Activated CD8-positive, alpha-beta T cell treated with anti-CD3 and anti-CD28 coated beads for 36 hours (primary cell): ENCODE data around the gene PDCD5. TPM values are rescaled to one million over a fixed set of nuclear protein-coding genes. Genes with fewer than 3 reads are reported as not detected.

Experiments used
- ATAC-seq: fragments of 200-7000 bp; cut with Tn5 transposase; one replicate; pipeline ENCODE4 v1.10.0; 2021; ENCODE audit warnings: mild to moderate bottlenecking, moderate library complexity
- CTCF ChIA-PET: fragments of 350-600 bp; sonication (Branson Sonifier 250); formaldehyde crosslinking; loops from one replicate; lab custom pipeline; 2021; ENCODE audit warnings: antibody characterized with exemption; lab: Charles Lee
- POLR2A ChIA-PET: fragments of 350-600 bp; sonication (Branson Sonifier 250); formaldehyde crosslinking; loops from one replicate; lab custom pipeline; 2021; ENCODE audit warnings: antibody characterized with exemption; lab: Charles Lee
- DNase-seq: peaks from one replicate; pipeline ENCODE4 v3.0.0-alpha.2; 2020
- H3K27ac Mint-ChIP-seq: one replicate; pipeline ENCODE4 v1.8.0; 2021; ENCODE audit warnings: mild to moderate bottlenecking, mixed read lengths
- H3K27me3 Mint-ChIP-seq: one replicate; pipeline ENCODE4 v1.8.0; 2021; ENCODE audit warnings: mixed read lengths
- H3K36me3 Mint-ChIP-seq: one replicate; pipeline ENCODE4 v1.8.0; 2021; ENCODE audit warnings: low read depth, mixed read lengths
- H3K4me1 Mint-ChIP-seq: one replicate; pipeline ENCODE4 v1.8.0; 2021; ENCODE audit warnings: low read depth, mixed read lengths
- H3K4me3 Mint-ChIP-seq: one replicate; pipeline ENCODE4 v1.8.0; 2021; ENCODE audit warnings: mild to moderate bottlenecking, moderate library complexity, mixed read lengths
- H3K9me3 Mint-ChIP-seq: one replicate; pipeline ENCODE4 v1.8.0; 2021; ENCODE audit warnings: mixed read lengths
- CTCF ChIP-seq: fragments of 200-600 bp; IDR thresholded peaks from one replicate; pipeline ENCODE4 v1.8.0; 2022; ENCODE audit warnings: antibody characterized with exemption, mild to moderate bottlenecking
- intact Hi-C: fragments of 100-400 bp; cut with micrococcal nuclease; formaldehyde crosslinking; loops from one replicate; pipeline ENCODE4 v1.10.0; 2022
- total RNA-seq, 2 experiments: library from RNA; stranded (reverse); gene quantifications; one replicate each; pipeline ENCODE4 v1.2.3, GENCODE V29; 2021

PDCD5 gene
- total RNA-seq, 2 experiments from 2014 or later: 221 to 222 TPM

- Mint-ChIP-seq H3K36me3 (peaks cover 7% of the 10 kb centered on the region), H3K9me3 (no peaks in the 10 kb centered on the region), H3K27ac (no peak overlapping the region), H3K4me1 (no peaks in the 10 kb centered on the region), H3K27me3 (no peaks in the 10 kb centered on the region), H3K4me3 (no peak overlapping the region)
- ChIA-PET CTCF (no interaction called here), POLR2A (no interaction called here)
- DNase-seq (no peak), ATAC-seq (no peak)
- TF ChIP-seq CTCF: no peak
- intact Hi-C loops: no loop called here
Observed at GRCh38 chr19:32627714-32628270, 46.8 kb downstream of the PDCD5 start.

GRCh38 chr19:32630338-32630737, 49.3 kb downstream of the PDCD5 start:
- H3K4me3 Mint-ChIP-seq: no peak overlapping the region
- no peak for TF ChIP-seq CTCF
- H3K9me3 Mint-ChIP-seq: no peaks in the 10 kb centered on the region
- ATAC-seq (no peak), DNase-seq (no peak)
- POLR2A ChIA-PET: no interaction called here
- intact Hi-C loops: no loop called here
- no peaks in the 10 kb centered on the region for H3K27me3 Mint-ChIP-seq
- no peak overlapping the region for H3K27ac Mint-ChIP-seq
- no peaks in the 10 kb centered on the region for H3K4me1 Mint-ChIP-seq
- CTCF ChIA-PET: interaction anchor here (0.9 kb wide), 1 partner anchor 9 kb away, joined by 3 read pairs; no protein-coding TSS in a partner anchor
- peaks cover 5% of the 10 kb centered on the region for H3K36me3 Mint-ChIP-seq

GRCh38 chr19:32631381-32631780, 50.4 kb downstream of the PDCD5 start:
- Mint-ChIP-seq H3K4me3 (no peak overlapping the region), H3K4me1 (no peaks in the 10 kb centered on the region), H3K36me3 (peaks cover 9% of the 10 kb centered on the region), H3K9me3 (no peaks in the 10 kb centered on the region), H3K27me3 (no peaks in the 10 kb centered on the region), H3K27ac (no peak overlapping the region)
- no peak for ATAC-seq
- no peak for DNase-seq
- CTCF ChIA-PET: no interaction called here
- POLR2A ChIA-PET: no interaction called here
- intact Hi-C loops: no loop called here
- no peak for TF ChIP-seq CTCF

Other genes with a start within 250 kb of the PDCD5 start
- 10 to 100 TPM; 24.2 to 25.6 TPM for gene ZNF507, start 235.6 kb upstream of the PDCD5 start, total RNA-seq
- gene DPY19L3, start 175.4 kb upstream of the PDCD5 start, total RNA-seq: 10 to 100 TPM; 10.4 to 12.4 TPM
- gene ANKRD27, start 94.0 kb downstream of the PDCD5 start, total RNA-seq: 10 to 100 TPM; 34.2 to 41.0 TPM
- under 1 TPM; 0.18 to 0.32 TPM for gene RGS9BP, start 94.7 kb downstream of the PDCD5 start, total RNA-seq
- 10 to 100 TPM; 16.1 to 17.5 TPM for gene NUDT19, start 110.6 kb downstream of the PDCD5 start, total RNA-seq
- gene TDRD12, start 138.6 kb downstream of the PDCD5 start, total RNA-seq: under 1 TPM in 1 of 2 experiments, not detected in 1; 0.13 TPM